AG09309 (cell line): ENCODE results near the gene GGNBP2.

Source experiments
- DNase-seq: peaks from one replicate; pipeline ENCODE4 v3.0.0-alpha.2; 2010; ENCODE audit warnings: low read depth
- H3K4me3 ChIP-seq: 2 replicates; pipeline ENCODE4 v1.5.1; 2011; ENCODE audit warnings: mild to moderate bottlenecking, low read depth, low read length, moderate library complexity; ENCODE audit not compliant: control insufficient read depth
- TF ChIP-seq, protein P1 (sequence below): IDR thresholded peaks from 2 replicates; pipeline ENCODE4 v1.5.1; 2011; ENCODE audit warnings: mild to moderate bottlenecking, low read depth, low read length, inconsistent platforms; ENCODE audit not compliant: insufficient read depth, control insufficient read depth; ENCODE audit errors: missing control alignments

The GGNBP2 gene

DNA sequence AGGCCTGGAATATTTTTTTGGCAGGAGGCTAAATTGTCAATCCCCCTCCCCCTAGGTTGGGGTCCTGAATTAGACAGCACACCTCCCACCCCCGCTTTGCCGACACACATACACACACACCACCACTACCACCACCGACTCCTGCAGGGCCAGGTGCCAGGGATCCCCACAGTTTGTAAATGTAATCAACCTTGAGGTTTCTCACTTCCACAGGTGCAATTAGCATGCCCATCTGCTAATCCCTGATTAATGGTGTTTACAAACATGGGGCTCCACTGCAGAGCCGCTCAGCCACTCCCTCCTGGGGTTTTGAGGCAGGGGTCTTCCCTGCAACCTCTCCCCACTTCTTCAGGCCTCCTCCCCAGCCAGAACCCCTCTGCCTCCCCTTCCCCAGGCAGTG, 68.4 kb downstream of the GGNBP2 start:
- TF ChIP-seq, protein P1, sequence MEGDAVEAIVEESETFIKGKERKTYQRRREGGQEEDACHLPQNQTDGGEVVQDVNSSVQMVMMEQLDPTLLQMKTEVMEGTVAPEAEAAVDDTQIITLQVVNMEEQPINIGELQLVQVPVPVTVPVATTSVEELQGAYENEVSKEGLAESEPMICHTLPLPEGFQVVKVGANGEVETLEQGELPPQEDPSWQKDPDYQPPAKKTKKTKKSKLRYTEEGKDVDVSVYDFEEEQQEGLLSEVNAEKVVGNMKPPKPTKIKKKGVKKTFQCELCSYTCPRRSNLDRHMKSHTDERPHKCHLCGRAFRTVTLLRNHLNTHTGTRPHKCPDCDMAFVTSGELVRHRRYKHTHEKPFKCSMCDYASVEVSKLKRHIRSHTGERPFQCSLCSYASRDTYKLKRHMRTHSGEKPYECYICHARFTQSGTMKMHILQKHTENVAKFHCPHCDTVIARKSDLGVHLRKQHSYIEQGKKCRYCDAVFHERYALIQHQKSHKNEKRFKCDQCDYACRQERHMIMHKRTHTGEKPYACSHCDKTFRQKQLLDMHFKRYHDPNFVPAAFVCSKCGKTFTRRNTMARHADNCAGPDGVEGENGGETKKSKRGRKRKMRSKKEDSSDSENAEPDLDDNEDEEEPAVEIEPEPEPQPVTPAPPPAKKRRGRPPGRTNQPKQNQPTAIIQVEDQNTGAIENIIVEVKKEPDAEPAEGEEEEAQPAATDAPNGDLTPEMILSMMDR, result no peak
- no peak overlapping the region for H3K4me3 ChIP-seq

DNA sequence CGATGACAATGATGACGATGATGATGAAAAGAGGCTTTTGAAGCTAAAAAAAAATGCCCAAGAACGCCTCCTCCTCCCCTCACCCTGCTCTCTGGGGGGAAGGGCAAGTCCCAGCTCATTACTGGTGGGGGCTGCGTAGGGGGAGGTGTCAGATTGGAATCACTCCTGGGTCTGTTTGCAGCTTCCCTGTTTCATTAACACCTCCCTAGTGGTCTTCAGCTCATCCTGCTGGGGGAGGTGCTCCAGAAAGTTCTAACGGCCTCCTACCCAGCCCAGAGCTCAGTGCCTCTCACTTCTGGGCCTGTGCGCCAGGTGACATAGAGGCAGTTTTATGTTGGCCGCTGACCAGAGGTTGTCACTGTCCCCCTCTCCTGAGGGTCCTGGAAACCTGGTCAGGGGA, 69.4 kb downstream of the GGNBP2 start:
- H3K4me3 ChIP-seq, result no peak overlapping the region
- TF ChIP-seq, protein P1, result no peak
- no peak for DNase-seq

More for the DNA sequence above, 68.4 kb downstream of the GGNBP2 start:
- no peak for DNase-seq

DNA sequence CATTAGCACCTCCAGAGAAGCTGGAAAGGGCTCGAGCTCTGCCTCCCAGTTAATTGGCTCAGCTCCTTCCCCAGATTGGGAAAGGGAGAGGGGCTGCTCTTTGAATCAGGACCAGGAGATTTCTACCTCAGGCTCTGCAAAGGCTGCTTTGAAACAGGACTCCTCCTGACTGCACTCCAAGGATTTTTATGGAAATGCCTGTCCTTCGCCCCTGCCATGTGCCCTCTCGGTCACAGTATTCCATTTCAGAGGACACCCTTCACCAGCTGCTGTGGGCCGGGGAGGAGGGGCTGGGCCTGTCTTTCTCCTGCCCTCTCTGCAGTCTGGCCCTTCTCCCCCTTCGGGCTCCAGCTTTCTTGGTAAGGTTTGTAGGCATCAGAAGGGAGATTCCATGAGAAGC, 70.2 kb downstream of the GGNBP2 start:
- no peak for DNase-seq
- TF ChIP-seq, protein P1, result no peak
- H3K4me3 ChIP-seq, result no peak overlapping the region

DNA sequence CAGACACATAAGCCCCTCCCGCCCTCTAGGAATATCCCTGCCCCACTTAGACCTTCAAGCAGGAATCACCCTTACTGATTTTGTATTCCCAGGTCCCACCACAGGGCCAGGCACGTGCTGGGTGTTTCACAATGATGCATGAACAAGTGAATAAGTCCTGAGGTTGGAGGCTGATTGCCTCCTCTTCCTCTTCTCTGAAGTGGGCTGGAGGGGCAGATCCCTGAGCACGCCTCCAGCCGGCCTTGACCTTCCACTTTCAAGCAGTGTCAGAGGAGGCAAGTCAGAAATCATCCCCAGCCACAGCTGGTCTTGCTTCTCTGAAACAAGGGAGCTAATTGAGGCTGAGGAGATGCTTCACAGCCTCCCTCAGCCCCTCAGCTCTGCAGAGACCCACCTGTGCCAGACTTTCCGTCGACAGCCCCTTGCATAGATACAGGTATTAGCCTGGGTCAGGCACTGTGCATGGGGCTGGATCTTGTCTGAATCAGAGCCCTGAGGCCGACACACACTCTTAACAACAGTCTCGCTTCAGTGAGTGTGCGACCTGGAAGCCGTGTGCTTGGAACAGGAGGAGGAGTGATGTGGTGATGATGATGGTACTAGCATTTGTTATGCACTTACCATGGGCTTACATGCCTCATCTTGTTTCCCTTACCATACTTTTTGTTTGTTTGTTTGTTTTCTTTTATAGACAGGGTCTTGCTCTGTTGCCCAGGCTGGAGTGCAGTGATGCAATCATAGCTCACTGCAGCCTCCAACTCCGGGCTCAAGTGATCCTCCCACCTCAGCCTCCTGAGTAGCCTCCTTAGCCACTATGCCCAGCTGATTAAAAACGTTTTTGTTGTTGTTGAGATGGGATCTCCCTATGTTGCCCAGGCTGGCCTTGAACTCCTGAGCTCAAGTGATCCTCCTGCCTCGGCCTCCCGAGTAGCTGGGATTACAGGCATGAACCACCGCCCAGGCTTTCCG, 71.6 kb downstream of the GGNBP2 start:
- TF ChIP-seq, protein P1, result no peak
- H3K4me3 ChIP-seq, result no peak overlapping the region
- no peak for DNase-seq

DNA sequence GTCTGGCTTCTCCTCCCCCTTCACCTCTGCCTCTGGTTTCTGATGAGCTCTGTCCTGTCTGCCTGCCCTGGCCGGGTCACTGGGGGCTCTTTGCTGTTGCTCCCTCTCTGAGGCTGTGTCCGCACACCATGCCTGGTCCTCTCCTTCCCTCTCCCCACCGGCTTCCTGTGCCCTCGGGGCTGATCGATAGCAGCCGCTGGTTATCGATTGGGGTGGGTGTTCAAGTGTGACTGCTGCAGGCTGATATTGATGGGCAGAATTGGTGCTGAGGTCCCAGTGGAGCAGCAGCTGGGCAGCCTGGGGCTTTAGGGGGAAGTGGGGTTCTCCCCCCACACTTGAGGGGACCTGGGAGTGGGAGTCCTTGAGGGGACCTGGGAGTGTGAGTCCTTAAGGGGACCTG, 73.1 kb downstream of the GGNBP2 start:
- TF ChIP-seq, protein P1, result no peak
- no peak overlapping the region for H3K4me3 ChIP-seq
- DNase-seq, result no peak

DNA sequence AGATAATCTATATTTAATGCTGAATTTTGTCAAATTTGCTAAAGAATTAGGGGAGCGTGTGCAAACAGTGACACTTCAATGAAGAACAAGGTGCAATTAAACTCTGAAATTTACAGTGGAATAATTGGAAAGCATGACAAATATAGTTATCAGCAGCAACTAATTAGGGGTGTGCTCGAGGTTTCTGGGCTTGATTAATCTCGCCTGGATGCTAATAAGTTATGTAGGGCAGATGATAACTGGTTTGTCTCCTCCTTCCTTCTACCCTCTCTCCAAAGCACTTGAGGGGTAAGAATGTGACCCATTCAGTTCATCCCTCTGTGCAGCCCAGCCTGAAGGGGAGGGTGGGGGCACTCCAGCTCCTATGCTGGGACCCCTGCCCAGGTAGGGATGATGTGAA, 78.6 kb downstream of the GGNBP2 start:
- no peak for DNase-seq
- no peak overlapping the region for H3K4me3 ChIP-seq
- TF ChIP-seq, protein P1, result no peak
